Keratinocyte (primary cell): Measurements from ENCODE around the gene TAOK3. TPM values are rescaled to one million over a fixed set of nuclear protein-coding genes. Genes with fewer than 3 reads are reported as not detected.

ENCODE experiments used
- DNase-seq: peaks from one replicate; pipeline ENCODE4 v3.0.0-alpha.2; 2011; ENCODE audit warnings: low read depth, missing footprints, low spot score
- FAIRE-seq: peaks from 2 replicates; lab custom pipeline; 2011; peaks lifted over from hg19 to GRCh38; lab: Jason Lieb, UNC
- H2AFZ ChIP-seq: 2 replicates; pipeline ENCODE4 v1.6.0; 2012; ENCODE audit warnings: low read length, control low read depth, inconsistent platforms; ENCODE audit not compliant: control insufficient read depth
- H3K27ac ChIP-seq: 2 replicates; pipeline ENCODE4 v1.5.1; 2011; ENCODE audit warnings: low read length; ENCODE audit not compliant: control insufficient read depth, insufficient read depth
- H3K27me3 ChIP-seq: 3 replicates; pipeline ENCODE4 v1.6.0; 2011; ENCODE audit warnings: low read length; ENCODE audit not compliant: control insufficient read depth, insufficient read depth; ENCODE audit errors: extremely low read depth
- H3K36me3 ChIP-seq, 2 experiments: 2 replicates in 1 of 2; 3 replicates in 1 of 2; pipeline ENCODE4 v1.5.1; 2011; ENCODE audit warnings: low read length in 2 of 2, mild to moderate bottlenecking in 1 of 2; ENCODE audit not compliant: control insufficient read depth in 2 of 2, insufficient read depth in 2 of 2; ENCODE audit errors: extremely low read depth in 1 of 2
- H3K4me1 ChIP-seq: 3 replicates; pipeline ENCODE4 v1.5.1; 2011; ENCODE audit warnings: low read length; ENCODE audit not compliant: control insufficient read depth, insufficient read depth; ENCODE audit errors: extremely low read depth
- H3K4me2 ChIP-seq: 3 replicates; pipeline ENCODE4 v1.6.0; 2011; ENCODE audit warnings: low read depth, low read length; ENCODE audit not compliant: control insufficient read depth, insufficient read depth; ENCODE audit errors: extremely low read depth
- H3K4me3 ChIP-seq, 3 experiments: fragments of 200-600 bp in 1 of 3; sonication (generic) in 1 of 3; 2 replicates in 2 of 3; 3 replicates in 1 of 3; pipeline ENCODE4 v1.5.1; 2011 to 2016; ENCODE audit warnings: low read length in 3 of 3, mild to moderate bottlenecking in 3 of 3, control low read depth in 2 of 3, inconsistent platforms in 1 of 3, low read depth in 1 of 3, mixed read lengths in 1 of 3, mixed run types in 1 of 3, moderate library complexity in 1 of 3; ENCODE audit not compliant: control insufficient read depth in 2 of 3, insufficient read depth in 2 of 3; ENCODE audit errors: extremely low read depth in 1 of 3
- H3K79me2 ChIP-seq: 2 replicates; pipeline ENCODE4 v1.6.0; 2012; ENCODE audit warnings: low read length; ENCODE audit not compliant: control insufficient read depth, insufficient read depth
- H3K9ac ChIP-seq: 3 replicates; pipeline ENCODE4 v1.6.0; 2011; ENCODE audit warnings: low read length; ENCODE audit not compliant: control insufficient read depth, insufficient read depth; ENCODE audit errors: extremely low read depth
- H3K9me1 ChIP-seq: 3 replicates; pipeline ENCODE4 v1.6.0; 2011; ENCODE audit warnings: low read length; ENCODE audit not compliant: control insufficient read depth, insufficient read depth; ENCODE audit errors: extremely low read depth
- H3K9me3 ChIP-seq: 2 replicates; pipeline ENCODE4 v1.5.1; 2012; ENCODE audit warnings: low read depth, low read length; ENCODE audit not compliant: control insufficient read depth
- H4K20me1 ChIP-seq: 3 replicates; pipeline ENCODE4 v1.6.0; 2011; ENCODE audit warnings: low read length; ENCODE audit not compliant: control insufficient read depth, insufficient read depth; ENCODE audit errors: extremely low read depth
- CTCF ChIP-seq, 3 experiments: IDR thresholded peaks in 1 of 3; conservative IDR thresholded peaks in 1 of 3; optimal IDR thresholded peaks in 1 of 3; 2 replicates in 2 of 3; 3 replicates in 1 of 3; pipeline versions ENCODE3 to v1.5.1; 2011; ENCODE audit warnings: low read length in 3 of 3, mild to moderate bottlenecking in 3 of 3, moderate library complexity in 2 of 3, control low read depth in 1 of 3, inconsistent platforms in 1 of 3; ENCODE audit not compliant: insufficient read depth in 2 of 3; ENCODE audit errors: extremely low read depth in 1 of 3
- EZH2 ChIP-seq: IDR thresholded peaks from one replicate; pipeline ENCODE4 v1.6.1; 2012; ENCODE audit warnings: inconsistent platforms, mild to moderate bottlenecking, low read length, moderate library complexity
- dilution Hi-C: fragments of 300-500 bp; cut with MboI; formaldehyde crosslinking; loops from one replicate; pipeline ENCODE4 v1.7.0; 2020; ENCODE audit warnings: low sequenced_read_pairs; ENCODE audit not compliant: extremely low pct_ligation_motif_present
- polyA plus RNA-seq, 5 experiments: library from polyadenylated mRNA; depleted of rRNA in 3 of 5; stranded (reverse) in 3 of 5; stranded (forward) in 1 of 5; unstranded in 1 of 5; fragments of >200 nt; gene quantifications; 1 replicate in 1 of 5; 2 replicates in 3 of 5; 3 replicates in 1 of 5; pipeline versions ENCODE4 v1.2.1 to v1.2.3, GENCODE V29; 2011 to 2012; ENCODE audit warnings: missing spikeins in 2 of 5, low read depth in 1 of 5, low replicate concordance in 1 of 5

Gene TAOK3
- polyA plus RNA-seq, 1 donor (not counting 4 experiments of a cell fraction or from before 2014, with no cell fraction given), result 35.0 TPM

GRCh38 chr12:118193958-118194357 lies 178.7 kb downstream of the TAOK3 start:
- Histone ChIP-seq H3K79me2 (no peaks in the 10 kb centered on the region), H3K27me3 (no peaks in the 10 kb centered on the region), H2AFZ (no peak overlapping the region), H3K36me3 (peaks cover 5 to 7% of the 10 kb centered on the region in 2 experiments), H3K9me1 (no peaks in the 10 kb centered on the region), H3K4me1 (peaks cover 16% of the 10 kb centered on the region), H3K27ac (no peak overlapping the region), H4K20me1 (no peaks in the 10 kb centered on the region), H3K9me3 (no peaks in the 10 kb centered on the region), H3K4me3 (no peak overlapping the region), H3K9ac (no peak overlapping the region), H3K4me2 (no peak overlapping the region)
- FAIRE-seq (no peak), DNase-seq (no peak)
- dilution Hi-C loops, result no loop called here
- TF ChIP-seq EZH2 (no peak), CTCF (optimal IDR thresholded peaks at IDR 0.05 in 1 of 3, IDR thresholded peaks at IDR 0.05 in 1 of 3, conservative IDR thresholded peaks at IDR 0.05 in 1 of 3; ENCODE audit: extremely low read depth in 1 of 3, insufficient read depth in 2 of 3, low read length in 3 of 3) (no peak)

GRCh38 chr12:118193477-118193876 lies 179.2 kb downstream of the TAOK3 start:
- Histone ChIP-seq H3K9ac (no peak overlapping the region), H3K27me3 (no peaks in the 10 kb centered on the region), H3K4me3 (no peak overlapping the region), H3K9me3 (no peaks in the 10 kb centered on the region), H3K79me2 (no peaks in the 10 kb centered on the region), H3K27ac (no peak overlapping the region), H2AFZ (no peak overlapping the region), H3K4me2 (no peak overlapping the region), H4K20me1 (no peaks in the 10 kb centered on the region), H3K9me1 (no peaks in the 10 kb centered on the region), H3K4me1 (peaks cover 21% of the 10 kb centered on the region), H3K36me3 (peaks cover 1 to 3% of the 10 kb centered on the region in 2 experiments)
- DNase-seq (no peak), FAIRE-seq (no peak)
- dilution Hi-C loops, result no loop called here
- TF ChIP-seq CTCF (optimal IDR thresholded peaks at IDR 0.05 in 1 of 3, IDR thresholded peaks at IDR 0.05 in 1 of 3, conservative IDR thresholded peaks at IDR 0.05 in 1 of 3; ENCODE audit: extremely low read depth in 1 of 3, insufficient read depth in 2 of 3, low read length in 3 of 3) (no peak), EZH2 (no peak)
